ENCODE results near the gene MTG2.

Gene MTG2

GRCh38 chr20:62186887-62187866, 4.3 kb downstream of the MTG2 start:
- no peak for DNase-seq

GRCh38 chr20:62190639-62191411, 8.0 kb downstream of the MTG2 start:
- no peak for DNase-seq

GRCh38 chr20:62191781-62192559, 9.1 kb downstream of the MTG2 start:
- no peak for DNase-seq

GRCh38 chr20:62192635-62193034, 9.8 kb downstream of the MTG2 start:
- DNase-seq, result no peak

GRCh38 chr20:62193079-62194025, 10.5 kb downstream of the MTG2 start:
- no peak for DNase-seq

GRCh38 chr20:62195075-62195405, 12.2 kb downstream of the MTG2 start:
- no peak for DNase-seq

- no peak for DNase-seq
Observed at GRCh38 chr20:62195736-62196135, 12.9 kb downstream of the MTG2 start.

- DNase-seq, result no peak
Observed at GRCh38 chr20:62196286-62196685, 13.5 kb downstream of the MTG2 start.

GRCh38 chr20:62197311-62197710, 14.5 kb downstream of the MTG2 start:
- DNase-seq, result no peak

- no peak for DNase-seq
Observed at GRCh38 chr20:62197801-62198200, 15.0 kb downstream of the MTG2 start.

- no peak for DNase-seq
Observed at GRCh38 chr20:62198496-62198895, 15.7 kb downstream of the MTG2 start.

GRCh38 chr20:62198931-62199330, 16.1 kb downstream of the MTG2 start:
- DNase-seq, result no peak

- DNase-seq, result no peak
Observed at GRCh38 chr20:62200491-62201172, 17.8 kb downstream of the MTG2 start.

- no peak for DNase-seq
Observed at GRCh38 chr20:62201173-62202082, 18.6 kb downstream of the MTG2 start.

GRCh38 chr20:62202083-62202395, 19.2 kb downstream of the MTG2 start:
- no peak for DNase-seq

- no peak for DNase-seq
Observed at GRCh38 chr20:62202676-62203377, 20.0 kb downstream of the MTG2 start.

GRCh38 chr20:62203378-62204030, 20.7 kb downstream of the MTG2 start:
- DNase-seq, result no peak

- DNase-seq, result no peak
Observed at GRCh38 chr20:62205618-62206387, 23.0 kb downstream of the MTG2 start.

GRCh38 chr20:62206388-62206775, 23.6 kb downstream of the MTG2 start:
- DNase-seq, result no peak
